ENCODE measurements around the gene TBC1D22A.

GRCh38 chr22:46953968-46954765 lies 191.7 kb downstream of the TBC1D22A start:
- TF ChIP-seq CTCF (IDR thresholded peaks at IDR 0.05) (no peak), POLR2A (IDR thresholded peaks at IDR 0.05) (no peak)

Measured in right lobe of liver (tissue), 4 donors.